Hypothalamus (tissue), 51 donors: ENCODE measurements around the gene RAB24.
"Not testable (repeated sequence)": the region's sequence is repeated elsewhere in the genome, so short reads cannot be mapped to it uniquely, and the experiment has no call there.

Source experiments
- DNase-seq, 51 donors: peaks; one replicate each; lab custom pipeline; 2025; lab: John Stamatoyannopoulos, UW

RAB24 gene

GRCh38 chr5:177303121-177303924 is at the start of gene RAB24, which contains the start of gene PRELID1:
TSS of gene RAB24 (minus strand) at chr5:177303719. CDS start at chr5:177303288, 431 bp downstream.
TSS of gene PRELID1 (plus strand) at chr5:177303799. CDS start at chr5:177303986, 187 bp downstream.
- peak; percentile 20 to 91 (median 78) for DNase-seq

- DNase-seq = no peak
These were observed 49.6 kb upstream of the RAB24 start for GRCh38 chr5:177353093-177353492.

GRCh38 chr5:177351392-177352329 is 48.1 kb upstream of the RAB24 start, which contains the start of gene LMAN2:
TSS of gene LMAN2 (minus strand) at chr5:177351668. CDS start at chr5:177351647, 21 bp downstream.
- peak; percentile 52 to 100 (median 90) for DNase-seq

- no peak for DNase-seq
These were observed 47.4 kb upstream of the RAB24 start for GRCh38 chr5:177350776-177351391.

GRCh38 chr5:177349762-177350161 is 46.2 kb upstream of the RAB24 start:
- DNase-seq = no peak

GRCh38 chr5:177349362-177349647 is 45.8 kb upstream of the RAB24 start:
- no peak for DNase-seq

- no peak for DNase-seq
These were observed 44.2 kb upstream of the RAB24 start for GRCh38 chr5:177347699-177348098.

- DNase-seq = no peak
These were observed 43.3 kb upstream of the RAB24 start for GRCh38 chr5:177346820-177347219.

- DNase-seq = no peak
These were observed 41.4 kb upstream of the RAB24 start for GRCh38 chr5:177344891-177345290.

- DNase-seq = no peak
These were observed 40.3 kb upstream of the RAB24 start for GRCh38 chr5:177343777-177344176.

- DNase-seq = not testable (repeated sequence)
These were observed 39.5 kb upstream of the RAB24 start for GRCh38 chr5:177343000-177343399.

- no peak for DNase-seq
These were observed 35.7 kb upstream of the RAB24 start for GRCh38 chr5:177339107-177339638.

GRCh38 chr5:177338251-177339106 is 35.0 kb upstream of the RAB24 start:
- DNase-seq = no peak

GRCh38 chr5:177336603-177337494 is 33.3 kb upstream of the RAB24 start:
- DNase-seq = no peak

- no peak for DNase-seq
These were observed 32.6 kb upstream of the RAB24 start for GRCh38 chr5:177336112-177336511.

- no peak for DNase-seq
These were observed 32.2 kb upstream of the RAB24 start for GRCh38 chr5:177335701-177336065.

GRCh38 chr5:177334781-177335700 is 31.5 kb upstream of the RAB24 start:
- no peak for DNase-seq

GRCh38 chr5:177334155-177334551 is 30.6 kb upstream of the RAB24 start:
- no peak for DNase-seq
